ENCODE data around the gene TP53AIP1. TPM values are rescaled to one million over a fixed set of nuclear protein-coding genes. Genes with fewer than 3 reads are reported as not detected.

TP53AIP1 gene
- total and polyA plus RNA-seq, 8 donors: 0.12 to 1.0 (median 0.16) TPM; not detected in 2

GRCh38 chr11:128970598-128971190 is 28.0 kb upstream of the TP53AIP1 start:
- no peaks in the 10 kb centered on the region for H3K27me3 ChIP-seq
- no peak overlapping the region for H3K4me3 ChIP-seq
- no peak for TF ChIP-seq CTCF (IDR thresholded peaks at IDR 0.05)
- no peak for DNase-seq
- no peak for FAIRE-seq
- WGBS, 2 donors: 93% methylated on average over 13 of the region's 13 CpGs
- no peak overlapping the region for H3K27ac ChIP-seq
- H3K4me1 ChIP-seq: no peaks in the 10 kb centered on the region
- peaks cover 0 to 56% (median 5%) of the 10 kb centered on the region in 3 donors for H3K36me3 ChIP-seq
- intact Hi-C loops (cut with DNase I): no loop called here
- H3K9me3 ChIP-seq: no peaks in the 10 kb centered on the region
- ATAC-seq: no peak

- H3K4me1 ChIP-seq: no peaks in the 10 kb centered on the region
- peaks cover 0 to 46% (median 5%) of the 10 kb centered on the region in 3 donors for H3K36me3 ChIP-seq
- ATAC-seq: no peak
- intact Hi-C loops (cut with DNase I): no loop called here
- WGBS, 2 donors: 88 to 95% methylated on average over 9 of the region's 9 CpGs
- H3K27ac ChIP-seq: no peak overlapping the region
- no peak overlapping the region for H3K4me3 ChIP-seq
- no peak for DNase-seq
- FAIRE-seq: no peak
- no peak for TF ChIP-seq CTCF (IDR thresholded peaks at IDR 0.05)
- no peaks in the 10 kb centered on the region for H3K9me3 ChIP-seq
- H3K27me3 ChIP-seq: no peaks in the 10 kb centered on the region
Measured at GRCh38 chr11:128968916-128969315, 26.2 kb upstream of the TP53AIP1 start.

GRCh38 chr11:128967578-128967977 is 24.9 kb upstream of the TP53AIP1 start:
- H3K27ac ChIP-seq: no peak overlapping the region
- WGBS, 2 donors: 87 to 90% methylated on average over 6 of the region's 6 CpGs
- H3K4me1 ChIP-seq: no peaks in the 10 kb centered on the region
- no peak for TF ChIP-seq CTCF (IDR thresholded peaks at IDR 0.05)
- H3K27me3 ChIP-seq: no peaks in the 10 kb centered on the region
- FAIRE-seq (no peak), DNase-seq (no peak), ATAC-seq (no peak)
- no peak overlapping the region for H3K4me3 ChIP-seq
- intact Hi-C loops (cut with DNase I): no loop called here
- no peaks in the 10 kb centered on the region for H3K9me3 ChIP-seq
- peaks cover 0 to 33% (median 5%) of the 10 kb centered on the region in 3 donors for H3K36me3 ChIP-seq

- no peak for TF ChIP-seq CTCF (IDR thresholded peaks at IDR 0.05)
- Histone ChIP-seq H3K9me3 (no peaks in the 10 kb centered on the region), H3K36me3 (peaks cover 0 to 19% (median 5%) of the 10 kb centered on the region in 3 donors), H3K4me3 (no peak overlapping the region), H3K4me1 (no peaks in the 10 kb centered on the region), H3K27me3 (no peaks in the 10 kb centered on the region), H3K27ac (no peak overlapping the region)
- FAIRE-seq: no peak
- peak in 1 of 4 donors; percentile 31 for ATAC-seq
- DNase-seq: no peak
- intact Hi-C loops (cut with DNase I): no loop called here
- 50 to 60% methylated on average over 4 of the region's 4 CpGs for WGBS, 2 donors
Measured at GRCh38 chr11:128965485-128965884, 22.8 kb upstream of the TP53AIP1 start.

GRCh38 chr11:128964463-128964930 is 21.8 kb upstream of the TP53AIP1 start:
- whole genome bisulfite sequencing, 2 donors: 87 to 92% methylated on average over 7 of the region's 7 CpGs
- intact Hi-C loops (cut with DNase I): no loop called here
- no peak for FAIRE-seq

More at GRCh38 chr11:128964463-128964930, 21.8 kb upstream of the TP53AIP1 start:
- no peaks in the 10 kb centered on the region for H3K4me1 ChIP-seq
- no peak for DNase-seq
- H3K27ac ChIP-seq: no peak overlapping the region
- ATAC-seq: no peak
- H3K9me3 ChIP-seq: no peaks in the 10 kb centered on the region
- peaks cover 0 to 9% (median 5%) of the 10 kb centered on the region in 3 donors for H3K36me3 ChIP-seq
- TF ChIP-seq CTCF (IDR thresholded peaks at IDR 0.05): no peak
- H3K27me3 ChIP-seq: no peaks in the 10 kb centered on the region
- no peak overlapping the region for H3K4me3 ChIP-seq
